Activated T-cell treated with anti-CD3 and anti-CD28 coated beads for 4 hours (primary cell): ENCODE results near the gene COPS7B.
"Not testable (repeated sequence)": the region's sequence is repeated elsewhere in the genome, so short reads cannot be mapped to it uniquely, and the experiment has no call there.

ENCODE experiments used
- DNase-seq: peaks from one replicate; pipeline ENCODE4 v3.0.0-alpha.2; 2020

The COPS7B gene

GRCh38 chr2:231786177-231786916, at the start of gene COPS7B:
Gene COPS7B (plus strand): TSS chr2:231786445. CDS start chr2:231788571, 2,126 bp downstream.
- peak; percentile 76 for DNase-seq

GRCh38 chr2:231737761-231738160, 48.5 kb upstream of the COPS7B start:
- DNase-seq: no peak

GRCh38 chr2:231743376-231744116, 42.7 kb upstream of the COPS7B start:
- no peak for DNase-seq

GRCh38 chr2:231745303-231746038, 40.8 kb upstream of the COPS7B start:
- DNase-seq: no peak

GRCh38 chr2:231748153-231748896, 37.9 kb upstream of the COPS7B start:
- not testable (repeated sequence) for DNase-seq

GRCh38 chr2:231749016-231749415, 37.2 kb upstream of the COPS7B start:
- not testable (repeated sequence) for DNase-seq

- no peak for DNase-seq
These were observed 35.0 kb upstream of the COPS7B start for GRCh38 chr2:231751042-231751815.

GRCh38 chr2:231752061-231752460, 34.2 kb upstream of the COPS7B start:
- no peak for DNase-seq

GRCh38 chr2:231761735-231762134, 24.5 kb upstream of the COPS7B start:
- no peak for DNase-seq

GRCh38 chr2:231764124-231764523, 22.1 kb upstream of the COPS7B start:
- no peak for DNase-seq

- DNase-seq: no peak
These were observed 21.5 kb upstream of the COPS7B start for GRCh38 chr2:231764760-231765159.

- DNase-seq: no peak
These were observed 20.7 kb upstream of the COPS7B start for GRCh38 chr2:231765496-231765929.

- DNase-seq: no peak
These were observed 16.8 kb upstream of the COPS7B start for GRCh38 chr2:231769170-231770136.

- no peak for DNase-seq
These were observed 5.9 kb upstream of the COPS7B start for GRCh38 chr2:231780123-231780908.

- DNase-seq: peak; percentile 94
These were observed 5.1 kb upstream of the COPS7B start, which contains the start of gene PDE6D for GRCh38 chr2:231780909-231781797. Gene PDE6D (minus strand): TSS chr2:231781282. CDS start chr2:231781114, 168 bp downstream.

- DNase-seq: peak; percentile 4
These were observed 4.2 kb upstream of the COPS7B start for GRCh38 chr2:231781798-231782726.

GRCh38 chr2:231785413-231785812, 832 bp upstream of the COPS7B start:
- DNase-seq: no peak

GRCh38 chr2:231785822-231786176, 446 bp upstream of the COPS7B start:
- no peak for DNase-seq
